ENCODE results near the gene RIPPLY2.

RIPPLY2 gene

DNA sequence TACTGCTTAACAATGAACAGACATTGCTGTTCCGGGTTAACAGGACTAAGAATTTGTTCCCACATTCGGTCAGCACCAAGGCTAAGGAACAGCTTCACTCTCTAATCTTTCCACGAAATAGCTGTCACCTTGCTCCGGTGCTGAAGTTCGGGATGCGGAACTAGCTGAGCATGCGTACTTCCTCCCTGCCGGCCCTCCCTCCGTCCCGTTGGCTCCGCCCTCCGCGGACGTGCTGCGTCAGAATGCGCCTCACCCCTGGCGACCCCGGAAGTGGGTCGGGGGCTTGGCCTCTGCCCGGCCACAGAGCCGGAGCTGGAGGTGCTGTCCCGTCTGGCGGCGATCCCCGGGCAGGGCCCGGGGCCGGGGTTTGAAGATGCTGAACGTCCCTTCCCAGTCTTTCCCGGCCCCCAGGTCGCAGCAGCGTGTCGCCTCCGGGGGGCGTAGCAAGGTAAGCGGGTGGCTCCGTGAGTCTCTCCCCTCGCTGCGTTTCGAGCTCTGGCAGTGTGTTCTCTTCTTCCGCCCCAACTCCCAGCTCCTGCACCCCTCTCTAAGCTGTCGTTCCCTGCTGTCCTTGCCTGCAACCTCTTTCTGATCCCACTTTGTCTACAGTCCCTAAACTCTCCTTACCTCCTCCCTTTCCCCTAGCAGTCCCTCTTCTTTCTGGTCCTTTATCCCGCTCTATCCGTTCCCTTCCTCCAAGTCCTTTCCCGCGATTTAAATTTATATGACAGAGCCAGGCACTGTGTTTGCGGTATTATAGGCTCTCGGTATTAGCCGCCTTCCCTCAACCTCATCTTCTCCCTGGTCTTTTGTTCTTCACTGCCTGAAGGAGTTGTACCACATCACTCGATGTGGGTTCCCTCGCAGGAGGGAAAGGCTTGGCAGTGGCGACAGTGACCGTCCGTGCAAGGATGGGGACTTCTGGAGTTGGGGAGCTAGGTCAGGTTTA is 6.5 kb downstream of the RIPPLY2 start, which contains the start of gene CYB5R4:
CYB5R4 (plus strand) TSS at position 280 of the 949 bp plus-strand sequence; CDS start at position 374, 94 bp downstream.
- H3K4me3 ChIP-seq (ENCODE audit: low read depth, low read length), result peak within 1 kb of the TSS; percentile 95
- DNase-seq (ENCODE audit: low read depth), result peak; percentile 85

DNA sequence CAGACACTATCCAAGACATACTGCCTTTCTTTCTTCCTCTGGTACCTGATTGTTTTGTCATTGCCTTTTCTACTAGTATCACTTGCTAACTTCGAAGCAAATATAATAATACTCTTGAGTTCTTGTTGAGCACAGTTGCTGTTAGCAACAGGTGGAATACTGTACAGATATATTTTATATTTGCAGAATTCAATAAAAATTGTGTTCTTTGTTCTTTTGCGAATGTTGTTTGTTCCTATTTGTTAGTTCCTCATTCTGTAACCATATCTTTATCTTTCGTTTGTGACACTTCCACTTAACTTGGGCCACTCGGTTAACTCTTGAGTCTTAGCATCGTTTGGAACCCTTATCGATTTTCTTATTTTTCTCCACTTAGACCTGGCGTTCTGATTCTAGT is 7.2 kb downstream of the RIPPLY2 start:
- DNase-seq (ENCODE audit: low read depth), result no peak
- peak overlapping the region; percentile 95 for H3K4me3 ChIP-seq (ENCODE audit: low read depth, low read length)

- no peak for DNase-seq (ENCODE audit: low read depth)
- H3K4me3 ChIP-seq (ENCODE audit: low read depth, low read length), result no peak overlapping the region
Observed at GRCh38 chr6:83860782-83861495, 7.8 kb downstream of the RIPPLY2 start.

- no peak overlapping the region for H3K4me3 ChIP-seq (ENCODE audit: low read depth, low read length)
- DNase-seq (ENCODE audit: low read depth), result no peak
Observed at GRCh38 chr6:83862776-83863471, 9.8 kb downstream of the RIPPLY2 start.

DNA sequence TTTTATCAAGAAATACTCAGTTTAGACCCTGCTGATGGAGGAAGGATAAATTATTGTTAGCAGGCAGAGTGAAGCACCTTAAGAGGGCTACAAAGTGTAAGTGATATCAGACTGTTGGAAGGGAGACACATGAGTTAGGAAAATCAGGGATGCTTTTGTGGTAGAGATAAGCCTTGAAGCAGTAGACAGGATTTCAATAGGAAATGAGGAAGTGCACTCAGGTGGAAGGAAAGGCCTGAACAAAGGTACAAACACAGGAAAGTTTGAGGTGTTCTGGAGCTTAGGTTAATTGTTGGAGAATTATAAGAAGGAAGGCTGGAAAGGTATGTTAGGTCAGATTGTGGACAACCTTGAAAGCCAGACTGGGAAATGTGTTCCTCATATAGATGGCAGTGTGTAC is 13.9 kb downstream of the RIPPLY2 start:
- no peak for DNase-seq (ENCODE audit: low read depth)

GRCh38 chr6:83867527-83868161 is 14.5 kb downstream of the RIPPLY2 start:
- H3K4me3 ChIP-seq (ENCODE audit: low read depth, low read length), result no peak overlapping the region
- DNase-seq (ENCODE audit: low read depth), result peak; percentile 78

More for the DNA sequence above, 13.9 kb downstream of the RIPPLY2 start:
- H3K4me3 ChIP-seq (ENCODE audit: low read depth, low read length), result no peak overlapping the region

DNA sequence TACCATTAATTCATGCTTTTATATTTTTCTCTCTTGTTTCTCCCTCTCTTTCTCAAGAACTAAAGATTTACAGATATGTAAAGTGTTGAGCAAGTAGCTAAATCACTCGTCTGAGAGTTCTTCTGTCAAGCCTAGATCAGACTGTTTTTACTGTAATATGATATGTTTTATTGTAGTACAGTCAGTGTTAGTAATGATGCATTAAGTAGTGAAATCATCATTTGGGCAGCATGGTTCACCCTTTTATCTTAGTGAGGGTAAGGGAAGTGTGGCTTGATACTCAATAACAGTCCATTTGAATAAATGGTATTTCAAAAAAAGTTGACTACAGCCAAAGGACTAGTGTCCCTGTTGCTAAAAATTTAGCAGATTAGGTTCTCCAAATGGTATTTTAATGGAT is 15.5 kb downstream of the RIPPLY2 start:
- no peak overlapping the region for H3K4me3 ChIP-seq (ENCODE audit: low read depth, low read length)
- DNase-seq (ENCODE audit: low read depth), result peak; percentile 36

GRCh38 chr6:83870649-83871048 is 17.5 kb downstream of the RIPPLY2 start:
- no peak overlapping the region for H3K4me3 ChIP-seq (ENCODE audit: low read depth, low read length)
- DNase-seq (ENCODE audit: low read depth), result no peak

GRCh38 chr6:83872386-83873118 is 19.4 kb downstream of the RIPPLY2 start:
- no peak for DNase-seq (ENCODE audit: low read depth)
- no peak overlapping the region for H3K4me3 ChIP-seq (ENCODE audit: low read depth, low read length)

DNA sequence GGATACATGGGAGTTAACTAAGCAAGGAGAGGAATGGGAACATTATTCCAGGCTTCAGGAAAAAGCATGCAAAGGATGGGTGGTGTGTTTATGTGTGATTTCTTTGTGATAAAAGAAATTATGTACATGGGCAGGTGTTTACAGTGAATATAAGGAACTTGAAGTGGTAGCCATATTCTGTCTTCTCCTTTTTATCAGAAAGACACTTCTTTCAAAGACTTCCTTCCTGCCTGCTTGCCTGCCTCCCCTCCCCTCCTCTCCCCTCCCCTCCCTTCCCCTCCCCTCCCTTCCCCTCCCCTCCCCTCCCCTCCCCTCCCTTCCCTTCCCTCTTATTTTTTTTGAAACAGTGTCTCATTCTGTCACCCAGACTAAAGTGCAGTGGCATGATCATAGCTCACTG is 20.7 kb downstream of the RIPPLY2 start:
- H3K4me3 ChIP-seq (ENCODE audit: low read depth, low read length), result no peak overlapping the region
- no peak for DNase-seq (ENCODE audit: low read depth)

DNA sequence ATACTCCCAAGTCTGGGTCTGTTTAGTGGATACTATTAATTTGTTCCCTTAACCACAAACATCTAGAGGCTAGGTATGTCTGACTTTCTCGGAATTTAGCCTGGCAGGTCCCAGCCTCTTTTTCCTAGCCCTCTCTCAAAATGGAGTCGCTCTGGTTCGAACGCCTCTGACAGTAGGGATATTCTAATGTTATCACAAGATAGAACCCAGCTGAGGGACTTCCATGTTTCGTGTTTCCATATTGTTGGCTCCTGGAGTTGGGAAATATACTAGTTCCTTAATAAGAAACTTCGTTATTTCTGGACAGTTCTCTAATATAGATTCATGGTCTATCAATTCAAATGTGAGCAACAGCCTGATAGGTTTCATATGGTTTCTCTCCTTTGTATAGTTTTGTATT is 22.7 kb downstream of the RIPPLY2 start:
- no peak for DNase-seq (ENCODE audit: low read depth)
- H3K4me3 ChIP-seq (ENCODE audit: low read depth, low read length), result no peak overlapping the region

DNA sequence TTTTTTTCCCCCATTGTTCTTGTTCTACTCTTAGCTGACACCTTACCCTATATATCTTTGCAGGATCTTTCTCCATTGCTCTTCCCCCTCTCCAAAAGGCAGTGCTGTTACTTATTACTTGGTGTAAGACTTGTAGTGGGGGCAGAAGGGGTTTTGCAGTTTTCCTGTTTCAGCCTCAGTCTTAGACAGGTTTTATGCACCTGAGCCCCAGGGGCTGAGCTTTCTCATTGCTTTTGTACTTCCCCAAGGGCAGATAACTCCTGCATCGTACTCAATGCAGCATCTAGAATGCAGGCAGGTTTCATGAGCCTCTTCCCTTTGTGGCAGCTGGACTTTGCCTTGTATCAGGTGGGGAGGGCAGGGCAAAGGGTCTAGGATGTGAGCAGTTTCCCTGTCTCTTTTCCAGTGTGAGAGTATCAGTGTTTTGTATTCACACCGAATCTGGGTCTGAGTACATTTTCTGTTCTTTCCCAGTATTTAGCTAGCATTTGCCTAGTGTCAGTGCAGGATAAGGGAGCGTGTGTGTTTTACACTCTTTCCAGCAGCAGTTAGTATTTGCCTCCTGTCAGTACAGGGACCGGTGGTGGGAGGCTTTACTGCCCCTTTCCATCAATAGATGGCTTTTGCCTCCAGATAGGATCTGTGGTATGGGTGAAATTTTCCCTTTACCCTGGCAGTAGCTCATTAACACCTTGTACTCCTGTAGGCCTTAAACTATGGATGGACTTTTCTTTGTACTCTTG is 25.9 kb downstream of the RIPPLY2 start:
- no peak overlapping the region for H3K4me3 ChIP-seq (ENCODE audit: low read depth, low read length)
- DNase-seq (ENCODE audit: low read depth), result no peak

DNA sequence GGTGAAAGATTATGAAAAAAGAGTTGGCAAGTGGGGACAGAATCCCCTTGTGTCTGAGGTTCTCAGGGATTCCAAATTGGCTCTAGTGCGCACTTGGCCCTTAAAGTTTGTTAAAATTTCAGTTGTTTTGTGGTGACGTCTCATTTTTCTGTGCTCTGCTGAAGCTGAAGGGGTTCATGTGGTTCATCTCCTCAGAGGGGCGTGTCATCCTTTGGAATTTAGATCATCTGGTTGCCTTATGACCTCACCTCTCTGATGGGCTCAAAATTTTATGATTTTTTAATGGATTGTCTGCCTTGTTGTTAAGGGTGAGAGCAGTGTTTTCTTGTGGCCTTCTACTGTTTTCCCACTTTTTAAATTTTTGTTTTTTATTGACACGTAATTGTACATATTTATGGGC is 26.6 kb downstream of the RIPPLY2 start:
- DNase-seq (ENCODE audit: low read depth), result no peak
- no peak overlapping the region for H3K4me3 ChIP-seq (ENCODE audit: low read depth, low read length)

DNA sequence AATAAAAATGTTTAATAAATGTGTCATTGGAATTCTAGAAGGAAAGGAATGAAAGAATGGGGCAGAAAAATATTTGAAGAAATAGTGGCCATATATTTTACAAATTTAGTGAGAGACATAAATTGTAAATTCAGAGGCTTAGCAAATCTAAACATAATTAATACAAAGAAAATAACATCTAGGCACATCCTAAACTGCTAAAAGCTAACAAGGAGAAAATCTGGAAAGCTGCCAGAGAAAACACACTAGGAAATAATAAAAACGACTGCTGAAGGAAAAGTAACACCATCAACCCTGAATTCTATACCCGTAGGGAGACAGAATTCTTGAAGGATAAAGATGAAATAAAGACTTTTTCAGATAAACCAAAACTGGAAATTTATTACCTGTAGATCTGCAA is 30.1 kb downstream of the RIPPLY2 start:
- H3K4me3 ChIP-seq (ENCODE audit: low read depth, low read length), result no peak overlapping the region
- DNase-seq (ENCODE audit: low read depth), result no peak

DNA sequence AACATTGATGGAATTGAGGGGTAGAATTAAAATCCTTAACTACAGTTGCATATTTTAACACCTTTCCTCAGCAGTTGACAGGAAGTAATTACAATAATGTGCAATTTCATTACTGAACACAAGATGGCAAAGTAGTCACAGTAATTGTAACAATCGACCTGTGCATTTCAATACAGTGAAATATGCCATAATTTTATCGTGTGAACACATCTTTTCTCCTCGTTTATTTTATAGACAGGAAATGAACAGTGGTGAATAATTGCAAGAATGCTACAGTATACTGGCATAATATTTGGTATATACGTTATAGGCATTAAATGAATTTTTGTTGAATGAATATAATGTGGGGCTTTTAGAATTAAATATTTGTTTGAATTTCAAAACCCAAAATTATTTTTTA is 31.4 kb downstream of the RIPPLY2 start:
- no peak overlapping the region for H3K4me3 ChIP-seq (ENCODE audit: low read depth, low read length)
- peak; percentile 10 for DNase-seq (ENCODE audit: low read depth)

DNA sequence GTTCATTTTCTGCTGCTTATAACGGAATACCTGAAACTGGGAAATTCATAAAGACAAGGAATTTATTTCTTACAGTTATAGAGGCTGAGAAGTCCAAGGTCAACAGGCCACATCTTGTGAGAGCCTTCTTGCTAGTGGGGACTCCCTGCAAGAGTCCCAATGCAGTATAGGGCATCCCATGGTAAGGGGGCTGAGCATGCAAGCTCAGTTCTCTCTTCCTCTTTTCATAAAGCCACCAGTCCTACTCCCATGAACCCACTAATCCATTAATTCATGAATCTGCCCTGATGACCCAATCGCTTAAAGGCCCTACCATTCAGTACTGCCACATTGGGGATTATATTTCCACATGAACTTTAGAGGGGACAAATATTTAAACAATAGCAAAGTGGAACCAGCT is 32.8 kb downstream of the RIPPLY2 start:
- no peak overlapping the region for H3K4me3 ChIP-seq (ENCODE audit: low read depth, low read length)
- DNase-seq (ENCODE audit: low read depth), result no peak

DNA sequence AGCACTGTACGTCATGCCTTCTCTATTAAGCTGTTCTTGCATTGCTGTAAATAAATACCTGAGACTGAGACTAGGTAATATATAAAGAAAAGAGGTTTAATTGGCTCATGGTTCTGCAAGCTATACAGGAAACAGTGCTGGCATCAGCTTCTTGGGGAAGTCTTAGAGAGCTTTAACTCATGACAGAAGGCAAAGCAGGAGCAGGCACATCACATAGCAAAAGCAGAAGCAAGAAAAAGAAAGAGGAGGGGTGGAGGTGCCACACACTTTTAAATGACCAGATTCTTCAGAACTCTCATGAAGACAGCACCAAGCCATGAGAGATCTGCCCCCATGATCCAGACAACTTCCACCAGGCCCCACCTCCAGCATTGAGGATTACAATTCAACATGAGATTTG is 36.5 kb downstream of the RIPPLY2 start:
- DNase-seq (ENCODE audit: low read depth), result no peak
- H3K4me3 ChIP-seq (ENCODE audit: low read depth, low read length), result no peak overlapping the region

DNA sequence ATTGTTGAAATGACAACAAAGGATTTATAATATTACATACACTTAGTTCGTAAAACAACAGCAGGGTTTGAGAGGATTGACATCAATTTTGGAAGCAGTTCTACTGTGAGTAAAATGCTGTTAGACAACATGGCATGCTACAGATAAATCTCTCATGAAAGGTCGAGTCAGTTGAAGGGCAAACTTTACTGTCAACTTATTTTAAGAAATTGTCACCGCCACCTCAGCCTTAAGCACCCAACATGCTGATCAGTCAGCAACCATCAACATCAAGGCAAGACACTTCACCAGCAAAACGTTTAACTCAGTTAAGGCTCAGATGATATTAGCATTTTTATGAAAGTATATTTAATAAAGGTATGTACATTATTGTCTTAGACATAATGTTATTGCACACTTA is 37.4 kb downstream of the RIPPLY2 start:
- no peak overlapping the region for H3K4me3 ChIP-seq (ENCODE audit: low read depth, low read length)

More for the DNA sequence above, 37.4 kb downstream of the RIPPLY2 start:
- DNase-seq (ENCODE audit: low read depth), result no peak

All from skeletal muscle cell (primary cell).